Measurements from ENCODE around the gene INPP5A.

INPP5A gene

GRCh38 chr10:132655735-132656134, 118.1 kb downstream of the INPP5A start:
- FAIRE-seq (no peak), DNase-seq (ENCODE audit: low spot score) (no peak)

GRCh38 chr10:132656283-132657126, 118.9 kb downstream of the INPP5A start:
- FAIRE-seq = no peak
- DNase-seq (ENCODE audit: low spot score) = no peak

GRCh38 chr10:132657127-132657706, 119.6 kb downstream of the INPP5A start:
- DNase-seq (ENCODE audit: low spot score) = no peak
- FAIRE-seq = no peak

DNA sequence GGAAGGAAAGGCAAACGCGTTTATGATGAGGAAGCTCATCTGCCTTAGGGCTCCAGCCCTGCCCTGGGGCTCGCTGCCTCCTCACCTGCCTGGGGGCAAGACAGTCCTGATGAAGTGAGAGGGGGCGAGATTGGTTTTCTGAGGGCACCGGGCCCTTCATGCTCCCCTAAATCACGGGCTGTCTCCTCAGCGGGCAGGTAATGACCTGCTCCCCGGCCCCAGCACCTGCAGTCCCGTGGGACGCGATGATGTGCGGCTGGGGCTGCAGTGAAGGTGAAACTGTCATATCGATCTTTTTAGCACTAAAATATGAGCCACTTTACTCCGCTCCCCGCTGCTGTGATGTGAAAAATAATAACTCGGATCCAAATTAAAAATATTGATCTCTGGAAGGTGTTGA, 120.2 kb downstream of the INPP5A start:
- no peak for FAIRE-seq

GRCh38 chr10:132658546-132659205, 121.1 kb downstream of the INPP5A start:
- no peak for DNase-seq (ENCODE audit: low spot score)
- FAIRE-seq = no peak

More for the DNA sequence above, 120.2 kb downstream of the INPP5A start:
- DNase-seq (ENCODE audit: low spot score) = no peak

DNA sequence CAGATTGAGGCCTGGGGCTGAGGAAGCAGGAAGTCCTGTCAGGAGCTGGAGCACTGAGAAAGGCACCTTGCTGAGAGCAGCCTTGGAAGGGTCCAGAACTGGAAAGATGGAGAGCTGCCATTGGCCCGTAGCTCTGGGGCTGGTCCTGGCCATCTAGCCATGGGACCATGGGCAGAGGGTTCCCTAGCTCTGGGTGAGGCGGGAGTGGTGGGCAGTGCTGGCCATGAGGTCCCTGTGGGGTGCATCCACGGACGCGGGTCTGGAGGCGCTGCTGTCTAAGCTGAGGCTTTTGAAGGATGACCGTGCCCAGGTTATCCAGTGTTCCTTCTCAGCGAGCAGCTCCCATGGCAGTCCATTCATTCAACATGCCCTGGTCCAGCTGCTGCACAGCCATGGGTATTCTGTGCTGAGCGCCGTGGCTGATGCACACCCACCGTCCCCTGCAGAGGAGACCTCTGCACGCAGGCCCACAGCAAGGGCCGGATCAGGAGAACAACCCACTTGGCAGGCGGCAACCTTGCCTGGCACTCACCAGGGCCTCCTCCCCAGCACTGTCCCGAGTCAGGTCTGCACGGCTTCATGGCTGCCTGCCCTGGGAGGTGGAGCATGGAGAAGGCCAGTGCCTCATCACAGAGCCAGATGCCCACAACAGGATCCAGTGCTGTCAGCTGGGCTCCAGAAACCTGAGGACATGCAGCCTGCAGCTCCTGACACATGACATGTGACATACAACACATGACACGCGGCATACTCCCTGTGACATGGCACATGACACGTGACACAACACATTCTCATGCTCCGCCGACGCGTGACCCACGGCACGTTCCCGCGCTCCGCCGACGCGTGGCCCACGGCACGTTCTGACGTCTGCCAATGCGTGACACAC, 121.9 kb downstream of the INPP5A start:
- FAIRE-seq = no peak

GRCh38 chr10:132660385-132660784, 122.8 kb downstream of the INPP5A start:
- no peak for FAIRE-seq

More for the DNA sequence above, 121.9 kb downstream of the INPP5A start:
- no peak for DNase-seq (ENCODE audit: low spot score)

GRCh38 chr10:132662186-132662920, 124.8 kb downstream of the INPP5A start:
- no peak for DNase-seq (ENCODE audit: low spot score)
- no peak for FAIRE-seq

More at GRCh38 chr10:132660385-132660784, 122.8 kb downstream of the INPP5A start:
- DNase-seq (ENCODE audit: low spot score) = no peak

- DNase-seq (ENCODE audit: low spot score) (no peak), FAIRE-seq (no peak)
Observed at GRCh38 chr10:132663666-132664365, 126.2 kb downstream of the INPP5A start.

GRCh38 chr10:132664407-132664806, 126.8 kb downstream of the INPP5A start:
- FAIRE-seq = no peak

DNA sequence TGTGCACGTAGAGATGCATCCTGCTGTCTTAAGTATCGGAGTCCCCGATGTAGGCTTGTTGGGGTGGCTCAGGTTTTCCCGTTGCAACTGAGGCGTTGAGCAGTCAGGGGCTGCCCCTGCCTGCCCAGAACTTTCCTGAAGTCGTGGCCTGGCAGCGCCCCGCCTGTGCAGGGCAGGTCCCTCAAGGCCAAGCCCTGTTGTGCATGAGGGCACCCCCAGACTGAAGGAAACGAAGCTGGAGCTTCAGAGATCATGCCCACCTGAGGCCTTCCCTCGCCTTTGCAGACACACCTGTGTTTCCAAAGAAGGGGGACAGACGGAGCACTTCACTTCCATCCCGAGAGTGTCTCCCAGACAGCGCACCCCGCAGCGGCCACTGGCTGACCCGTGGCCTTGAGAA, 127.3 kb downstream of the INPP5A start:
- no peak for DNase-seq (ENCODE audit: low spot score)
- FAIRE-seq = no peak

More at GRCh38 chr10:132664407-132664806, 126.8 kb downstream of the INPP5A start:
- DNase-seq (ENCODE audit: low spot score) = no peak

- FAIRE-seq (no peak), DNase-seq (ENCODE audit: low spot score) (peak; percentile 77)
Observed at GRCh38 chr10:132665946-132666704, 128.5 kb downstream of the INPP5A start.

- no peak for FAIRE-seq
- no peak for DNase-seq (ENCODE audit: low spot score)
Observed at GRCh38 chr10:132666705-132667341, 129.2 kb downstream of the INPP5A start.

DNA sequence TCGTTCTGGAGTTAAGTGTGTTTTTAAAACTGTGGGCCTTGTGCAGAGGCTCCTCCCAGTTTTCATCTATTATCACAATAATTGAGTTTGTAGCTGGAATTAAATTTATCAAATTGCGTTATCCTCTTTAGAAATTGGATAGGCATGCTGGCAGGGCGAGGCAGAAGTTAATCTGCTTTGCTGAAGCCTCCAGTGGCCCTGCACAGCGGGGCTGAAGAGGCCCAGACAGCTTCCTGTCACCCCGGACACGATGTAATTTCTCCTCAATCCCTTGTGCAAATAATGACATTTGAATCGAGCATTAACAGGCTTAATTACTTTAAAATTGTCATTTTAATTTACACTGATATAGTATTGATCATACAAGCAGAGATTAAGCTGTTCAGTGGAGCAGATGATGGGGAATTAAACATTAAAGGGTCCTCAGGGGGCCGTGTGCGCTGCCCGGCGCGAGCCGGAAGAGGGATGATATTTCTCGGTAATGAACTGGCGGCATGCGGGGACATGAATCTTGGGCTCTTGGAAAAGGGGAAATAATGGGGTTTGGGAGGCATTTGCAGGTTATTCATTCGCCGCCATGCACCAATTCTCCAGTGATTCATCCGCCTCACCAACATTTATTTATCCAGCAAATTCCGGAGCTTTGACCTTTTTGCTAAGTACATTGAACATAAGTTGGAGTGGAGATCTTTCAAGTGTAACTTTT, 129.9 kb downstream of the INPP5A start:
- DNase-seq (ENCODE audit: low spot score) (no peak), FAIRE-seq (no peak)

DNA sequence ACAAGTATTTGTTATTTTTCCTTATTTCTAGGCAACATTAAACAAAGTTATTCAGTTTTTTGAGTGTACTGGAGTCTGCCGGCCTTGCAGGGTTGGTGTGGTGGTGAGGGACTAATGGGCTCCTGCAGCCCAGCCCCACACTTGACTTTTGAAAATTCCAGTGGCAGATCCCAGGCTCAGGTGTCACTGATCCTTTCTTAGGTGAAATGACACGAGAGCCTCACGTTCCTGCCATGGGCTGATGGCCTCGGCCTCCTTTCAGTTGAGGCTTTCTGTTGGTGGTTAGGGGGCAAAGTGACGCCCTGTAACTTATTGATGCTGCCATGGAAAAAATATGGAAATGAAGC, 130.4 kb downstream of the INPP5A start:
- FAIRE-seq (no peak), DNase-seq (ENCODE audit: low spot score) (no peak)

DNA sequence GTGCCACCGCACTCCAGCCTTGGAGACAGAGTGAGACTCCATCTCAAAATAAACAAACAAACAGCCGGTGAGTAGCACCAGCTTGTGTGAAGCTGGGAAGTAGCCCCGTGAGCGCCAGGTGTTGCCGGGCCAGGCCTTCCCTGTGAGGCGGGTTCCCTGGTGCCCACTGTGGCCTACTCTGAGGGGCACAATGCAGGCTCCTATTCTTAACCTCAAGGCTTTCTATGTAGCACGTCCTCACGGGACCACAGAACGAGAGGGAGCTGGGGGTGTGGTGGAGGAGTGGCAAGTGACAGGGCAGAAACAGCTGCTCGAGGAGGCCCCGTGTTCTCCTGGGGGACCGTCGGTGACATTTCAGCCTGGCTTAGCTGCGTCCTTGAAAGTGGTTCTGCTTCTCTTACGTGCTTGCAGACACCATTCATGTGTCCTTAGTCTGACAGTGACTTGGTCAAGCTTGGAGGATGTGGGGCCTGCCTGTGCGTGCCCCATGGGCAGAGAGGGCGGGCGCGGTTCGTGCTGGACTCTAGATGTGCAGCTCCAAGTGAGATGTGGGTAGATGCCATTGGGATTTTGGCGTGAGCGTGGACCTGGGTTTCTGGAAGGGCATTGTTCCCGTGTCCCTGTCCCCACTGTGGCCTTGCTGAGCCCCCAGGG, 131.7 kb downstream of the INPP5A start:
- FAIRE-seq (no peak), DNase-seq (ENCODE audit: low spot score) (no peak)

DNA sequence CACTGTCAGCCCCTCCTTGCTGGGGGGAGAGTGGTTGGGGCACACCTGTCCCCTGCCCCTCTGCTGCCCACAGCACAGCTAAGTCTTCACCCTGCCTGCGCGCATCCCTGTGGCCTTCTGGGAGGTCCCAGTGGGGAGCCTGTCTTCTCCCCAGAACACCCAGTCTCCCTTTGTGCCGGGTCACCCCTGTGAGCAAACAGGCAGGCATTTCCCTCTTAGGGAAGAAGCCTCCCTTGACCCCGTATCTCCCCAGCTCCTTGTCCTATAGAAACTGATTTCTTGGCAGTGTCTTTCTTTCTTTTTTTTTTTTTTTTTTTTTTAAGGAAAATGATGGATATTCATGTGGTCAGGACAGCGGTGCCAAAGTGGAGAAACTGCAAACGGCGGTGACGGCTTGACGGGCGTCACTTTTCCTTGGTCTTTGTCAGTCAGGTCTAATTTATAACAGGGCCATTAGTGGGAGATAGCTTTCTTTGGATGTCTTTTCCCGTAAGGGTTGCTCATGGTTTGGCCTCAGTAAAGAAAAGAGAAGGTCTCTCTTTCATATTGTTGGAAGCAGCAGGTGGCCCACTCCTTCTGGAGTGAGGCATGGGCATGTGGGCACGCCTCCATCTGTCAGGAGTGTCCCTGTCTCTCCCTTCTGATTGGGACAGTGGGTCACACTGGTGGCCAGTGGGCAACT, 133.1 kb downstream of the INPP5A start:
- FAIRE-seq = no peak
- no peak for DNase-seq (ENCODE audit: low spot score)
